RWPE1 (cell line): ENCODE data around the gene BCKDK.
"Not testable (repeated sequence)": the region's sequence is repeated elsewhere in the genome, so short reads cannot be mapped to it uniquely, and the experiment has no call there.

ENCODE experiments used
- CTCF ChIA-PET: fragments of 350-600 bp; sonication (Branson Sonifier 250); formaldehyde crosslinking; extraction: SDS; loops from one replicate; lab custom pipeline; 2021; lab: Yijun Ruan, JAX
- POLR2A ChIA-PET: fragments of 400-600 bp; formaldehyde crosslinking; extraction: SDS; loops from one replicate; lab custom pipeline; 2020; ENCODE audit warnings: antibody characterized with exemption; ENCODE audit not compliant: low non-redundant PET; lab: Yijun Ruan, JAX
- DNase-seq: peaks from one replicate; pipeline ENCODE4 v3.0.0; 2012; ENCODE audit warnings: low spot score
- H3K27ac ChIP-seq: fragments of 450-650 bp; 2 replicates; pipeline ENCODE4 v1.5.1; 2017
- TF ChIP-seq, protein P1 (sequence below): fragments of 450-650 bp; conservative IDR thresholded peaks from 2 replicates; pipeline ENCODE4 v1.5.1; 2017; ENCODE audit warnings: low read depth, mild to moderate bottlenecking

The BCKDK gene

GRCh38 chr16:31135535-31136286, 27.5 kb downstream of the BCKDK start, which contains the start of gene PRSS8:
Gene PRSS8, minus strand, starts transcription at chr16:31135727. Its CDS starts 229 bp downstream, at chr16:31135498.
- ChIA-PET CTCF (interaction anchor here (1.1 to 1.3 kb wide), 3 partner anchors 15 to 151 kb away, joined by 3 to 6 read pairs (median 4); partner anchors contain the start of gene HSD3B7), POLR2A (interaction anchor here (0.6 to 1.1 kb wide), 4 partner anchors 18 to 44 kb away, joined by 3 to 4 read pairs (median 4); partner anchors contain the start of genes FUS and KAT8)
- peak; percentile 59 for DNase-seq
- TF ChIP-seq, protein P1, sequence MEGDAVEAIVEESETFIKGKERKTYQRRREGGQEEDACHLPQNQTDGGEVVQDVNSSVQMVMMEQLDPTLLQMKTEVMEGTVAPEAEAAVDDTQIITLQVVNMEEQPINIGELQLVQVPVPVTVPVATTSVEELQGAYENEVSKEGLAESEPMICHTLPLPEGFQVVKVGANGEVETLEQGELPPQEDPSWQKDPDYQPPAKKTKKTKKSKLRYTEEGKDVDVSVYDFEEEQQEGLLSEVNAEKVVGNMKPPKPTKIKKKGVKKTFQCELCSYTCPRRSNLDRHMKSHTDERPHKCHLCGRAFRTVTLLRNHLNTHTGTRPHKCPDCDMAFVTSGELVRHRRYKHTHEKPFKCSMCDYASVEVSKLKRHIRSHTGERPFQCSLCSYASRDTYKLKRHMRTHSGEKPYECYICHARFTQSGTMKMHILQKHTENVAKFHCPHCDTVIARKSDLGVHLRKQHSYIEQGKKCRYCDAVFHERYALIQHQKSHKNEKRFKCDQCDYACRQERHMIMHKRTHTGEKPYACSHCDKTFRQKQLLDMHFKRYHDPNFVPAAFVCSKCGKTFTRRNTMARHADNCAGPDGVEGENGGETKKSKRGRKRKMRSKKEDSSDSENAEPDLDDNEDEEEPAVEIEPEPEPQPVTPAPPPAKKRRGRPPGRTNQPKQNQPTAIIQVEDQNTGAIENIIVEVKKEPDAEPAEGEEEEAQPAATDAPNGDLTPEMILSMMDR = no peak
- H3K27ac ChIP-seq = peak within 1 kb of the TSS; percentile 98

GRCh38 chr16:31136287-31136662, 28.1 kb downstream of the BCKDK start:
- POLR2A ChIA-PET = interaction anchor here (0.6 to 1.0 kb wide), 2 partner anchors 19 to 24 kb away, joined by 3 read pairs; partner anchors contain the start of gene KAT8
- H3K27ac ChIP-seq = peak overlapping the region; percentile 98
- DNase-seq = no peak
- CTCF ChIA-PET = interaction anchor here (1.1 kb wide), 1 partner anchor 152 kb away, joined by 6 read pairs; the partner anchor contains the start of gene HSD3B7
- TF ChIP-seq, protein P1 = no peak

GRCh38 chr16:31136822-31137499, 28.8 kb downstream of the BCKDK start:
- DNase-seq = not testable (repeated sequence)
- H3K27ac ChIP-seq = peak overlapping the region; percentile 98
- POLR2A ChIA-PET = interaction anchor here (0.6 kb wide), 2 partner anchors 19 kb away, joined by 3 read pairs; partner anchors contain the start of gene KAT8
- CTCF ChIA-PET = interaction anchor here (0.8 kb wide), 1 partner anchor 18 kb away, joined by 3 read pairs; no protein-coding TSS in a partner anchor

DNA sequence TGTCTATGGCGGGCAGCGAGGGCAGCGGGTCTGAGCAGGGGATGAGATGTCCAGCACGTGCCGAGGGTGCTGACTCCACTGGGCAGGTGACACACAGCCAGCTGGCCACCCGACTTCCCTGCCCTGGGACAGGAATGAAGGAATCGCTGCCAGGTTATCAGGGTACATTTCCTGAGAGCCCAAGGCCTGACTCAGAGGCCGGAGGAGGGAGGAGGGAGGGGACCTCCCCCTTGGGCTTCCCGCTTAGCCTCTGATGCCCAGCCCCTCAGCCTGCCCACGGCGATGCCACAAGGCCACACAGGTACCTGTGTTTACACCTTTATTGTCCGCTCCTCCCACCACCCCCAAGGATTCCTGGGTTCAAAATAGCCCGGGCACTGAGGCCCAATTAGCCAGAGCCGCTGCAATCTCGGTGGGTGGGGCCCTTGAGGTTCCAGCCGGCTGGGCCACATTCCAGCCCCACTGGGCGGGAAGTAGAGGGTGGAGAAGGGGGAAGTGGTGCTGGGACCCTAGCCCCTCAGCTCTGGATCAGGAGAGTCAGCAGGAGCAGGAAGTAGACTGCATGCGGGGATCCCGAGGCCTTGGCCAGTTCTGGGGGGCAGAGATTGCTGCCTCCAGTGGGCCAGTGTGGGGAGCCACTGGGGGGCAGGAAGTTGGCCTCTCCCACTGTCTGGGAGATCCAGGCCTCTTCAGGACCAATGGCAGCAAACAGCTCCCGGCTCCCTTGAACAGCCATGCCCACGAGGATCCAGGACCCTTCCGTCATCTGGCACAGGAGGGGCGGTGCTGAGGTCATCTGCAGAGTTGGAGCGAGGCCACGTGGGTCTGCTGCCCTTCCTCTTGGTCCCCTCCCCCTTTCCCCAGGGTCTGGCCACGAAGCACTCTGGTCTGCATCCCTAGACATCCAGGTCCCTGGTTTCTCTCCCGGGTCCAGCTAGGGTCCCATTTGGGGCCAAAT, 30.7 kb downstream of the BCKDK start:
- peak overlapping the region; percentile 98 for H3K27ac ChIP-seq
- POLR2A ChIA-PET = interaction anchor here (0.6 kb wide), 1 partner anchor 70 kb away, joined by 3 read pairs; no protein-coding TSS in a partner anchor
- TF ChIP-seq, protein P1 = no peak
- peak; percentile 91 for DNase-seq
- CTCF ChIA-PET = interaction anchor here (0.5 to 1.4 kb wide), 3 partner anchors 154 to 256 kb away, joined by 3 to 9 read pairs (median 4); partner anchors contain the start of gene HSD3B7

DNA sequence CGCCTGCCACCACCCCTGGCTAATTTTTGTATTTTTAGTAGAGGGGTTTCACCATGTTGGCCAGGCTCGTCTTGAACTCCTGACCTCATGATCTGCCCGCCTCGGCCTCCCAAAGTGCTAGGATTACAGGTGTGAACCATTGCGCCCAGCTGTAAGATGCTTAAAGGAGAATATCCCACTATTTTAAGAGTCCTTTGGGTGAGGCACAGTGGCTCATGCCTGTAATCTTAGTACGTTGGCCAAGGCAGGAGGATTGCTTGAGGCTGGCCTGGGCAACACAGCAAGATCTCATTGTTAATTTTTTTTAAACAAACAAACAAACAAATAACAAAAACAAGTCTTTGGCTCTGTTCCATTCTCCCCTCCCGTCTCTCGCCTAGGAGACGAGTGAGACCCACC, 32.9 kb downstream of the BCKDK start:
- POLR2A ChIA-PET, DNase-seq, CTCF ChIA-PET: not testable (repeated sequence)
- peak overlapping the region; percentile 98 for H3K27ac ChIP-seq

DNA sequence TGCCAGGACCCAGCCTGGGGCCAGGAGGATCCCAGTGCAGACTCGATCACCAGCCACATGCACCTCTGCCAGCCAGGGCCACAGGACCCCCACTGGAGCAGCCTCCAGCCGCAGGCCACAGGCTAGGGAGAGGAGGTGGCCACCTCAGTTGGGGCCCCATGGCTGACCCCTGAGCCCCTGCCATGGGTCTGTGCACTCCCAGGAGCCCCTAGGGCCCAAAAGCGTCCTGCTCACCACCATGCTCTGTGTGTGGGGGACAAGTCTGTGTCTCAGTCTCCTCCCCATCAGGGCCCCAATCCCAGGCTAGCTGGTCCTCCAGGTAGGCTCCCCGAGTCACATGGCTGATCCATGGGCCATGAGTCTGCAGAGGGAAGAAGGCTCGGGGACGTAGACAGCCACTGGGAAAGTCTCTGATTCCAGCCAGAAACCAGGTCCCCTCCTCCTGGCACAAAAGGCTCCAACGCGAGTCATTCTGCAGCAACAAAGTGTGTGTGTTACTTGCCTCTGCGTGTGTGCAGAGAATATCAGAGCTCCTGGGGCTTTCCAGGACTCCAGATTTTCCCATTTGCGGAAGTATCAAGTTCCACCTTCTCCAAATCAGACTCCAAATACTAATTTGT, 33.4 kb downstream of the BCKDK start:
- TF ChIP-seq, protein P1 = no peak
- peak overlapping the region; percentile 98 for H3K27ac ChIP-seq
- ChIA-PET POLR2A (interaction anchor here (1.4 to 1.5 kb wide), 2 partner anchors 10 to 24 kb away, joined by 8 to 15 read pairs; partner anchors contain the start of gene KAT8), CTCF (interaction anchor here (0.7 to 2.4 kb wide), 13 partner anchors 8 to 156 kb away, joined by 3 to 23 read pairs (median 6); partner anchors contain the start of genes HSD3B7, KAT8 and ZNF668)
- peak; percentile 46 for DNase-seq
